ENCODE results near the gene TOMM6.
A peak's percentile ranks its signal among the peaks of the same experiment; 100 is the strongest.
"Not testable (repeated sequence)": the region's sequence is repeated elsewhere in the genome, so short reads cannot be mapped to it uniquely, and the experiment has no call there.

Gene TOMM6

DNA sequence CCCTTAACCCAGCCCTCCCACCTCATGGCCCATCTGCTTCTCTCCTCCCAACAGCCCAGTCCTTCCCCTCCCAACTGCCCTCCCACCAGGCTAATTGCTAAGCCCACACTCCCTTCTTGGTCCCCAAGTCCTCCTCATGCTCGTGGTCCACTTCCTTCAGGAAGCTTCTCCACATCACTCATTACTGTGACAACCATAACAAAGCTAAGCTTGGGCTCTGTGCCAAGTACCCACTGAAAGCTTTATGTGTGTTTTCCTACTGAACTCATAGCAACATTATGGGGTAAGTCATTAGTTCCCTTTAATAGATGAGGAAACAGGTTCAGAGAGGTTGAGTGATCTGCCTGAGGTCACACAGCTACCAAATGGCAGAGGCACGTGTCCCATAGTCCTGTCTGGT, 24.0 kb upstream of the TOMM6 start:
- DNase-seq (ENCODE audit: low read depth) = no peak

DNA sequence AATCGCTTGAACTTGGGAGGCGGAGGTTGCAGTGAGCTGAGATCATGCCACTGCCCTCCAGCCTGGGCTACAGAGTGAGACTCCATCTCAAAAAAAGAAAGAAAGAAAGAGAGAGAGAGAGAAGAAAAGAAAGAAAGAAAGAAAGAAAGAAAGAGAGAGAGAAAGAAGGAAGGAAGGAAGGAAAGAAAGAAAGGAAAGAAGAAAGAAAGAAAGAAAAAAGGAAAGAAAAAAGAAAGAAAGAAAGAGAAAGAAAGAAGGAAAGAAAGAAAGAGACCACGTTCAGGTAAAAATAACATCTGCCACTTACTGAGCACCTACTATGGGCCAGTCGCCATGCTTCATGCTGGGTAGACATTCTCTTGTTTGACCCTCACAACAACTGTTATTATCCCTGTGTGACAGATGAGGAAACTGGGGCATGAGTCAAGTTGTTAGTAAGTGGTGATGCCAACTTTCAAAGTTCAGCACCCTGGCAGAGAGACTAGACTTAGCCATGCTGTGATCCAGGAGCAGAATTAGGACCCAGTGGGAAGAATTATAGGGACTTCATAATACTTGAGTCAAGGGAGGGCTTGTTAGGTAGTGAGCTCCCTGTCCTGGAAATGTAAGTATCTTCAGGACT, 21.3 kb upstream of the TOMM6 start:
- DNase-seq (ENCODE audit: low read depth) = not testable (repeated sequence)

DNA sequence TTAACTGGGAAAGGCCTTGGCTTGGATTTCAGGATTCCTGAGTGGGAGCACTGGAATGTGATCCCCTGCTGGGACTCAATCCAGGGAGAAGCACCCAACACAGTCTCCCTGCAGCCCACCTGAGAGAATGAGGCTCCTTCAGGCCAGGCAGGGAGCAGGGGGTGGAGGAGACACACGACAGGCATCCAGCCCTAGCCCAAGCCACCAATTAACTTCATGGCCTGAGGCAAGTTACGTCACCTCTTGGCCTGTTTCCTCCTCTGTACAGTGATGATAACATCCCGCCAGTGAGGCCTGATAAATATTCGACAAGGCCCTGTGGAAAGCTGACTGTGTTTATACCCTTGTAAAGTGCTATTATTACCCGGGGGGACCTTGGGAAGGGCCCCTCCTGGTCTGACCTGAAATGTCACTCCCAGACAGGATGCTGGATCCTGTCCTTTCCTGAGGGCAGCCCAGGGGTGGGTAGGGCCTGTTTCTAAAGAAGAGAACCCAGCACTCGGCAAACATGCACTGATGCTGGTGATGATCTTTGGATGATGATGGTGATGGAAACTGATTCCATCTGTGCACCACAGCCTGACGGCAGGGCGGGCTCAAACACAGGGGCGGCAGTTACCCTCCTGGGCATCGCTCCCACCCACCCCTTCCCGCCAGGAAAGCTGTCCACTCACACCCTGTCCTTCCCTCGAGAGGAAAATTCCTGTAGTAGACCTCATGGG, 20.2 kb upstream of the TOMM6 start:
- DNase-seq (ENCODE audit: low read depth) = peak; percentile 72

DNA sequence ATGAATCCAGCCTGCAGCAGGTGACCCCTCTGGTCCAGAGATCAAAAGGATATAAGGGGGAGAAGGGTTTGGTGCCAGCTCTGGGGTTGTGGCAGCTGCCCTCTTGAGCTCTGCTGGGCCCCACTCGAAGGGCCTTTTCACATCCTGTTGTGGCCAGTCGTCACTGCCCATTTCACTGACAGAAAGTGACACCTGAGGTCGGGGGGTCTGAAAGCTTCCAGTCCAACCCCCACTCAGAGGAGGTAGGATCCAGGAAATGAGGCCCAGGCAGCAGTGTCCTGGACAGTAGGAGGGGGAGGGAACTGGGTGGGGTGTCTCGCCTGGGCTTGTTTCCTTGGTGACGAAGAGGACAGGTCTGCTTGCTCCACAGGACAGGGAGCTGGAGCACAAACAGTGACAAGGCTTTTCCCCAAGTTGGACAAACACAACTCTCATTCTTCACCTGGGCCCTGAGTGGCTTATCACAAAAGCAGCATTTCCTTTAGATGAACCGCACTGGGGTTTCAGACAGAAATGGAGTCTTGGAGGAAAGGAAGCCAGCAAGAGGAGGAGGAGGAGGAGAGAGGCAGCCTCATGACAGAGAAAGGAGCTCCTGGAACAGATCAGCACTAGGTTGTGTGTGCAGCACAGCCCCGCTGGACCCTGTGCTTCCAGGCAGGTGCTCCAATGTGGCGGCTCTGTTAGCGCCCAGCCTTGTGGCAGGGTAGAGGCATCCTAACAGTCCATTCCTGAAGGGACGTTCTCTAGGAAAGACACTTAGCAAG, 18.8 kb upstream of the TOMM6 start:
- no peak for DNase-seq (ENCODE audit: low read depth)

DNA sequence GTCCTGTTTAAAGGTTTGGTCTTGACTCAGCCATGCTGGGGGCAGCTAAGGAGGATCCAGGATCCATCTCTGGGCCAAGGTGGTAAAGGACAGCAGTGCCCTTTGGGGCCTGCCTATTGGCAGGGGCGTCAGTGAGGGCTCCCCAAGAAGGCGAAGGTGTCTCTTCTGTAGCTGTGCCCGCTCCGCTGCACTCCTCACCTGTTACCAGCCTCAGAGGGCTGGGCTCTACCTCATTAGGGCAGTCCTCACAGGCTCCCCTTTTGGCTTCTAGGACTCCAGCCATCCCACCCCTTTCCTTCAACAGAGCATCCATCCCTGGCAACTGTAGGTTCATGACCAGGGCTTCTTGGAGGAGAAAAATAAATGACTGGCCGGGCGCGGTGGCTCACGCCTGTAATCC, 18.1 kb upstream of the TOMM6 start:
- DNase-seq (ENCODE audit: low read depth) = no peak

DNA sequence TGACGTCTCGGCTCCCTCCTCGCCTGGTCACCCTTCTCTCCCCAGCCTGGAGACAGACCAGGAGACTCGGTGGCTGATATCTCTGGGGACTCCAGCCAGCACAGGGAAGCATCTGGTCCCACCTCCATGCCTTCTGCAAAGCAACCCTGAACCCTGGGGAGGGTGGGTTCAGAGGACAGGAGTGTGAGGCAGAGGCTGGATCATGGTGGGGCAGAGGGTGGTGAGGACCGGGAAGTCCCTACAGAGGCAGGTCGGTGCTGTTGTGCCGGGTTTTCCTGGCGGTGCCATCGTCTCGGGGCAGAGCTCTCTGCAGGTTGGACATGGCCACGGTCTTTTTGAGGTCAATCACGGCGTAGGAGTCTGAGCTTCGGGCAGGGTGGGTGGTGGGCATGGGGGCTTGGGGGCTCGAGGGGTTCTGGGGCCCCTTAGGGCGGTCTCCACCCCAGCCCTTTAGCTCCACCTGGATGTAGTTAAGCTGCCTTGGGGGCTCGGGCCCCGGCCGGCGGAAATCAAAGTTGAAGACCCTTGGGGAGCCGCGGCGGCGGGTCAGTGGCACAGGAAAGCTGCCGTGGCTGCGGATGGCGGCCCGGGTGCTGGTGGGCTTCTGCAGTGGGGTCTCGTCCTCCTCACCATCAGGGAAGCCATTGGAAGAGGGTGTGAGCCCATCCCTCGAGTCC, 17.0 kb upstream of the TOMM6 start:
- no peak for DNase-seq (ENCODE audit: low read depth)

DNA sequence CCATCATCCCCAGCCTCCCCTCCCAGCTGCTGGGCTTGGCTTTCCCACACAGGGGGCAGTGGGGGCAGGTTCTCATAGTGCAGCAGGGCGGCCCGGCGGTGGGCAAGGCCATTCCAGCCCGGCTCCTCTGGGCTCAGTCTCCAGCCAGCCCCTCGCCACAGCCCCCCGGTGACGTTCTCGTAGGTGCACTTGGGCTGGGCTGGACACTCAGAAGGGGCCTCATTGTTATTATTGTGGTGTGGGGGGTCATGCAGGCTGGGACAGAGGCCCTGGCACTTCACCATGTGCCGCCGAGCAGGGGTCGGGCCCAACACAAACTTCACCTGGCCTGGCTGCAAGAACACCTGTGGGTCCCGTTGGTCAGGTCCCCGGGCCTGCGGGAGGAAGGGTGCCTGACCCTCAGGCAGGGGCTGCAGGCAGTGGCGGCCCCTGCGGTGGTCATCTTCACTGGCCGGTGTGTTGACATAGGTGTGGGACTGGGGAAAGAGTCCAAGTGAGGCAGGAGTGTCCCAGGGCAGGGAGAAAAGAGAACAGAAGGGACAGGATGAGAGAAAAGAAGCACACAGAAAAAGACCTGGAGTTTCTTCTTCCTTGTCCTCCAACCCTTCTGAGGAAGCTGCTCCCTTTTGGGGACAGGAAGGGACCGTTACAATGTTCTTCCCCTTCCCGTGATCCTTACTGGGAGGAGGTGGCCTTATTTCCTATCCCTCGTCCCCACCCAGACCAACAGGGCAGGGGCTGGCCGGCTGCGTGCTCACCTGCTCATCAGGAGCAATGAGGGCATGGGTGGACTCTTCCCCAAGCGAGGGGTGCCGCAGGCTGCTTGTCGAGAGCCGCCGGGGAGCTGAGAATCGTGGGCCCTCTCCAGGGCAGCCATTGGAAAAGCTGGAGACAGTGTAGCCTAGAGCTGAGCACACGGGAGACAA, 16.2 kb upstream of the TOMM6 start:
- DNase-seq (ENCODE audit: low read depth) = no peak

DNA sequence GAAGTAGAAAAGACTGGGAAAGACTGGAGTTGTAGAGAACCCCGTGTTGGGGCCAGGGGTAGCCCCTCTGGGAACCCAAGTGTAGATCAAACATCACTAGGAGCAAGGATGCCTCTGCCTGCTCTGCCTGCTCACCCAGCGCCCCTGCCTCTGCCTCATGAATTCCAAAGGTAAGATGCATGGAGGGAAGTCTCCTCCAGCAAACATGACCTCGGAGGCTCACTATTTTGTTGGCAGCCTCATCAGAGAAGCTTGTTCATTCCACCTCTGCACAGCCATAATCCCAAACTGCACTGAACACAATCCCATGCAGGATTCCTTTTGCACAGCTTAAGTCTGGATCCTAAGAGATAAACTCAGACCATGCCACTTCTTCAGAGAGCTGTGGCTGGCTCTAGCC, 12.7 kb upstream of the TOMM6 start:
- no peak for DNase-seq (ENCODE audit: low read depth)

DNA sequence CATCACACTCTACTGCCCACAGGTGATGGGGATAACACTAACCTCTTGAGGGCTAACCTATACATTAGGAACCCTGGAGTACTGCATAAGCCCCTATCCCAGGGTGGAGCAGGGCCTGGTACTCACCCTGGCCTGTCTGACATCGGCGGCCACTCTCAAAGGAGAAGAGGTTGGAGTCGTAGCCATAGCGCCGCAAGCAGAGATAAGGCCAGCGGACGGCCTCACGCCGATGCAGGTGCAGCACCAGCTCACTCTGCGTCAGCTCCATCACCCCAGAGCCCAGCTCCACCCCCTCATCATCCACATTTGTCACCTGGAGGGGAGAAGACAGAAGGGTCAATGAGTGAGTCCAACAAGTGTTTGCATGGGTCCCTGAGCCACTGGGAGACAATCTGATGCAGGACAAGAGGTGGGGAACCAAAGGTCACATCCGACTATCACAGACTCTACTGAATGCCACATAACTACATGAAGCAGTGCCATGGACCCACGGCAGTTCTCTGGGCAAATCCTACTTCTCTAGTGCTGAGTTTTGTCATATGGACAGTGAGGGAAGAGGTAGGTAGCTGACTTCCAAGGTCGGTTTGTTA, 12.1 kb upstream of the TOMM6 start:
- DNase-seq (ENCODE audit: low read depth) = no peak

DNA sequence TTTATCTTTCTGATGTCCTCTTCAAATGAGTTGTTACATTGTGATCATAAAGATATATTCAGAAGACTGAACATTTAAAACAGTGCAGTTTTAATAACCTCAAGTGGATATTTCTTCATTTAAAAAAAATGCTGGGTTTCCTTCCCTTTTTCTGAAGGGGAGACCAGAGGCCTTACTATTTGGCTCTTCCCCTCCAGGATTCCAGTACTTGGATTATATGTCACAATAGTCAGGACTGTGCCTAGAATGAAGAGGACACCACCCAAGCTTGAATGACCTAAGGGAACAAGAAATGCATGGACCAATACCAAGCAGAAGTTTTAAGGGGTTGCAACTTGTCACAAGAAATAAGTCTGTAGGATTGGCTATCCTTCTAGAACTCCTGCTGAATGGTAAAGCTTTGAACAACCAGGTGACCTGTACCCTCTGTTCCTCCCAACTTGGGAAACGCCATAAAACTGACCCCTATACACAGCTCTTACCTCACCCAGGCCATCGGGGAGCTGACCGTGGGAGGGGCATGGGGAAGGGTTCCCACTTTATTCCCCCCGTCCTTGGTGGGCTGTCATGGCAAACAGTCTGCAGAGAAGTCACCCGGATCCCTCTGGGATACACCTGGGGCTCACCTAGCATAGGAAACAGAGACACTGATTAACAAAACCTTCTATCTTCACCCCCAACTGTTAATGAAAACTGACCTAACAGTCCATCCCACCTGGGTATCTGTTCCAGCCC, 9.8 kb upstream of the TOMM6 start:
- DNase-seq (ENCODE audit: low read depth) = no peak

DNA sequence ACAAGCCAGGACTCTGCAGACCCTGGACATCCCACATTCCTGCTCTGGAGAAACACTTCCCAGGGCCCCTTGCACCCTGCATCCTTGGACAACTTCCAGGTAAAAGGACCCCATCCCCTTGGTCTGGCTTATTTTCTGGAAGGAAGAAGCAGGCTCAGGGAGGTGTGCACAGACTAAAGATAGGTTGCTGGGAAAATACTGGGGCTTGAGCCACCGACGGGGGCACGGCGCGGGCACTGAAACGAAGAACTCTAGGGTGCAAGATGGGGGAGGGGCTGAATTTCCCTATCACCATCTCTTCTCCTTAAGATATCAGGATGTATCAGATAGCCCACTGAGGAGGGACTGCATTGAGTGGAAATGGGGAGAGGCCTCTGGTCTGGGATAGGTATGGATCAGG, 8.6 kb upstream of the TOMM6 start:
- DNase-seq (ENCODE audit: low read depth) = no peak

DNA sequence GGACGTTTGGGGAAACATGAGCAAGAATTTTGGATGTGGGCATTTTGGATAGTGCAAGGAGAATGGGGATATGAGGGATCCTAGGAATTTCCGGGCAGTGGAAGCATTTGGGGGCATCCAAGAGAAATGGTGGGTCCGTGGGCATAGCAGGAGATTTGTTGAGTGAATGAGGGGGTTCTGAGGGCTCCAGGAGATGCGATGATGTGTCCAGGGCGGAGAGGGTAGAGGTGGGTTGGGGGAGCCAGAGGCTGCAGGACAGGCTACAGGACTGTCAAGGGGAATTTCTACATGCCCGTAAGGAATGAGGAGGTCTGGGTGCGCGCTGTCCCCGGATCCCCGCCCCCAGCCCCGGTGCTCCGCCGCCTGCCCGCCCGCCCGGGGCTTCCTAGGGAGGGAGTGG, 8.2 kb upstream of the TOMM6 start:
- no peak for DNase-seq (ENCODE audit: low read depth)

DNA sequence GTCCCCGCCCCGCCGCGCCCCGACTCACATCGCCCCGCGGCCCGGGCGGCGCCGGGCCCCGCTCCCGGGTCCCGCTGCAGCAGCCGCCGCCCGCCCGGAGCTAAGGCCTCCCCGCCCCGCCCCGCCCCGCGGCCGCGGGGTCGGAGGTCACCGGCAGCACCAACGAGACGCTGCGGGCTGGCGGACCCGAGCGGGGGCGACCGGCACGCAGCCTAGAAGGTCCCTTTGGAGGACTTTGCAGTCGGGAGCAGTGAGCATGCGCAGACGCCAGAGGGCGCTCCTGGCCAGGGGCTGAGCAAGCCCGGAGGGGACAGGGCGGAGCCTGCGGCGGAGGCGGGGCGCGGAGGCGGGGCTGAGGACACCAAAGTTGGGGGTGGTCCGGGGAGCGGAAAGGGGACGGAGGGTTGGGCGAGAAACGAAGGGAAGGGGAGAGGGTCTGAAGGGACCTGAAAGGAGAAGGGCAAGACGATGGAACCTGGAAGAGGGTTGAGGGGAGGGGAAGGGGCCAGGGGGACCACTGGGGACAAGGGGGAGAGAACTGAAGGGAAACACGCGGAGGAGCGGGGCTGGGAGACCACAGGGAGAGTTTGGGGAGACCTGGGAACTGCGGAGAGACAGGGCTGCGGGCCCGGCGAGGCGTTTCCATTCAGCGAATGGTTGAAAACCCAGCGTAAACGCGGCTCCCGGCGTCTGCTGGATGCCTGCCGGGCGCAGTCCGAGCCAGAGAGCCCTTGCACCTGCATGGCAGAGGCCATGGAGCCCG, 7.5 kb upstream of the TOMM6 start, which contains the start of gene FRS3:
TSS of gene FRS3 (minus strand) at position 113 of the 763 bp plus-strand sequence. CDS start 2,913 bp downstream, outside the sequence.
- DNase-seq (ENCODE audit: low read depth) = no peak

DNA sequence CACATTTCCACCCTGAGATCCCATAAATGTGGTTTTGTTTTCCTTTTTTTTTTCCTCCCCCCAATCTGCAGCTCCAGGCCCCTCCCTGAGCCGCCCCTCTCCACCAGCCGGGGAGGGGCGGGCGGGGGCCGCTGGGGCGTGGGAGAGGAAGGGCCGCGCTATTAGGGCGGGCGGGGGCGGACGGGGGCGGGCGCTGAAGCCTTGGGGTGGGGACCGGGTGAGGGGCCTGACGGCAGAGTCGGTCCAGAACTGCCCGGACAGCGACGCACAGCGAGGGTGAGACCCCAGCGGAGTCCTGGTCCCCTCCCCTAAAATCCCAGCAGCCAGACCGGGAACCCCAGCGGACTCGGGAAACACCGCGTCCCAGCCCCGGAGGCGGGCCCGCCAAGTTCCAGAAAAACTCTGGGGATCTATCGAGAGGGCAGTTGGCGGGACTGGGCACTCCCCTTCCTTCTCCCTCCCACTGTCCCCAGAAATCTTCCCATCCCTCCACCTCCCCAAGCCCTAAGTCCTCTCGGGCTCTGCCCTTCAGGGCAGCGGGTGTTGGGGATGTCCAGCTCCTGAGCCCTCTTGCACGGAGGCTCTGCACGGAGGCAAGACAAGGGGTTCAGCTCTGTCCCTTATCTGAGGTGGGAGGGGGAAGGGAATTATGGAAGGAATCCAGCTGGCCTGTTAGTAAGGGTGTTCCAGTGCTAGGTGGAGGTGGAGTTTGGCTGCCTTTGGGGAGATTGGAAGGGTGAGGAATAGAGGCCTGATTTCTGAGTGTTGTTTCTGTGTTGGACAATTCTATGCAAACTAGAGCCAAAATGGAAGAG, 6.7 kb upstream of the TOMM6 start, which contains the start of gene PRICKLE4:
TSS of gene PRICKLE4 (plus strand) at position 232 of the 815 bp plus-strand sequence. CDS start 2,692 bp downstream, outside the sequence.
- no peak for DNase-seq (ENCODE audit: low read depth)

DNA sequence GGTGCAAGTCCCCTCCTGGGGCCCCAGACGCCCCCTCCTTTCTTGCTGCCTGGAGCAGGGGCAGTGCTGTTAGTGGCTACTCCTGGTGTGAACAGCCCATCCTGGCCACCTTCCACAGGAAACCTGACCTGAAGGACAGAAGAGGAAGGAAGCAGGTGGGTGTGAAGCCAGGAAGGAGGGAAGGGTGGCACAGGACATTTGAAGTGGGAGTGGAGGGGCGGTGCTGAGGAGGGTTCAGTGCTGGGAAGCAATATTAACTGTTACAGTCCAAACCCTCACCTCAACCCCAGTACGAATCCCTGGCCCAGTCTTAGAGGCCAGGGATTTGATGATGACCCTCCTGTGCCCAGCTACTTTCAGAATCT, 6.1 kb upstream of the TOMM6 start:
- no peak for DNase-seq (ENCODE audit: low read depth)

DNA sequence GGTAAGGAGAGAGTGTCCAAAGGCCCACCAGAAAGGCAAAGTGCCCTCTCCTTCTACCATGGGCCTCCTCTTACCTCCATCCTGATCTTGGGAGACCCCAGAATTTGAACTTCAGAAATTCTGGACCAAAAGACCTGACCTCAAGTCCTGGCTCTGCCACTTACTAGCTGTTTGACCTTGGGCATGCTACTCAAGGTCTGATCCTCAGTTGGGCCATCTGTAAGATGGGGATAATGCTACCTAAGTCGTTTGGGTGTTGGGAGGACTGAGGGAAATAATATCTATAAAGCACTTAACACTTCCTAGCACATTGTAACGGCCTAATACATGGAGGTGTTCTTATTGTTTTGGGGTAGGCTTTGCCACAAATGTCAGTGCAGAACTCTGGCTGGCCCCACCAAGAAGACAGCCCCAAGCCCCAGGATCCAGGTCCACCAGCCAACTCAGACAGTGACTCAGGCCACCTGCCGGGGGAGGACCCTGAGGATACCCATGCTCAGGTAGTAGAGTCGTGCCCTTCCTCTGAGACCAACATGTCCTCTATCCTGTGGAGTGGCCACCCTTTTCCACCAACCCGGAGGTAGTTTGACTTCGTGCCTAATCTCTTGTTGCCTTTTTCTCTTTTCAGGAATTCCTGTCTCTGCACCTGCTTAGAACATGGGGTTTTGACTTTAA, 4.3 kb upstream of the TOMM6 start:
- no peak for DNase-seq (ENCODE audit: low read depth)

DNA sequence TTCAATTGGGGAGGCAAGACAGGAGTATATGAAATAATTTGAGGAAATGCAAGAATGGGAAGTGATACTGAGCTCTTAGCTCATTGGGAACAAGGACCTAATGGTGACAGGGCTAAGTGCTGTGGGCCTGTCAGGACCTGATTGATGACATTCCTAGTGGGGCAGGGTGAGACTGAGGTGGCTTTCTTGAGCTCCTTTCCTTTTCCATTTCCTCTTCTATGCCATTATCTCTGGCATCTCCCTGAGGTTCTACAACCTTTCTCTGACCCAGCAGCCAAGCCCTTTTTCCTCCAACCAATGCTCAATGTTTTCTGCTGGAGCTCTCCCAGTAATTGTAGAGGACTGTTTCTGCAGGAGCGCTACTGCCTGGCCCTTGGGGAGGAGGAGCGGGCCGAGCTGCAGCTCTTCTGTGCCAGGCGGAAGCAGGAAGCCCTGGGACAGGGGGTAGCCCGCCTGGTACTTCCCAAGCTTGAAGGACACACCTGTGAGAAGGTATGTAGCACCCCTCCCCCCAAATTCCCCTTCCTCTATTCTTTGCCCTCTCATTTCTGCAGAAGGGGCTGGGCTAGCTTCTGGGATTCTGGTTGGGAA, 2.8 kb upstream of the TOMM6 start:
- no peak for DNase-seq (ENCODE audit: low read depth)

DNA sequence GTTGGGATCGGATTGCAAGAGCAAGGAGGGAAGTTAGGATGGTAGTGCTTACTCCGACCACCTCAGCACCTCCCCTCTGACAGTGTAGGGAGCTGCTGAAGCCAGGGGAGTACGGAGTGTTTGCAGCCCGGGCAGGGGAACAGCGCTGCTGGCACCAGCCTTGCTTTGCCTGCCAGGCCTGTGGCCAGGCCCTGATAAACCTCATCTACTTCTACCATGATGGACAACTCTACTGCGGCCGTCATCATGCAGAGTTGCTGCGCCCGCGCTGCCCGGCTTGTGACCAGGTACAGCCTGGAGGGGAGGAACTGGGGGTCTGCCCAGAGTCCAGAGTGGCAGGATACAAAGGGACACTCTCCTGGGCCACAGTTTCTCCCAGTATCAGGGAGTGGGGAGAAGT, 2.2 kb upstream of the TOMM6 start:
- no peak for DNase-seq (ENCODE audit: low read depth)

All from GM04503 (cell line).